ENCODE results near the gene DUSP2. TPM values are rescaled to one million over a fixed set of nuclear protein-coding genes. Genes with fewer than 3 reads are reported as not detected.

The DUSP2 gene
- total RNA-seq, 1 donor = 891 TPM

DNA sequence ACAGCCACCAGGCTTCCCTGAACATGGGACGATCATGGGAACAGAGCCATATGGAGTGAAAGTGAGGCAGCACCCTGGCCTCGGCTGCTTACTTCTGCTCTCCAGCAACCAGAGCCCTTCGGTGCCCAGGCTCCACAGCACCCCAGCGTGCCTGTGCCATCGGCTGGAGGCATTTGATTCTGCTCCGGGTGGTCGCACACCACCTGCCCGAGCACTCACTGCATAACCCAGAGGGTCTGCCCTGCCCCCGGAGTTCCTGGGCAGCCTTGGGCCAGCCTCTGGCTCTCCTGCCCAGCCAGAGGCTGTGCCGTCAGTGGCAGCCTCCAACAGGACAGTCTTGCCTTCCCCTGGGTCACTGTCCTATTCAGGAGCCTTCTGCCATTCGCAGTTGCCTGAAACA is 10.8 kb downstream of the DUSP2 start:
- Histone ChIP-seq H3K27me3 (ENCODE audit: insufficient read depth, low read length) (no peaks in the 10 kb centered on the region), H3K9me3 (ENCODE audit: low read depth, low read length) (no peaks in the 10 kb centered on the region), H3K4me1 (ENCODE audit: insufficient read depth, low read length) (no peaks in the 10 kb centered on the region), H3K4me3 (ENCODE audit: low read length) (no peak overlapping the region)

GRCh38 chr2:96131813-96132745 is 13.2 kb downstream of the DUSP2 start:
- Histone ChIP-seq H3K4me1 (ENCODE audit: insufficient read depth, low read length) (no peaks in the 10 kb centered on the region), H3K27me3 (ENCODE audit: insufficient read depth, low read length) (no peaks in the 10 kb centered on the region), H3K9me3 (ENCODE audit: low read depth, low read length) (no peaks in the 10 kb centered on the region), H3K4me3 (ENCODE audit: low read length) (no peak overlapping the region)

DNA sequence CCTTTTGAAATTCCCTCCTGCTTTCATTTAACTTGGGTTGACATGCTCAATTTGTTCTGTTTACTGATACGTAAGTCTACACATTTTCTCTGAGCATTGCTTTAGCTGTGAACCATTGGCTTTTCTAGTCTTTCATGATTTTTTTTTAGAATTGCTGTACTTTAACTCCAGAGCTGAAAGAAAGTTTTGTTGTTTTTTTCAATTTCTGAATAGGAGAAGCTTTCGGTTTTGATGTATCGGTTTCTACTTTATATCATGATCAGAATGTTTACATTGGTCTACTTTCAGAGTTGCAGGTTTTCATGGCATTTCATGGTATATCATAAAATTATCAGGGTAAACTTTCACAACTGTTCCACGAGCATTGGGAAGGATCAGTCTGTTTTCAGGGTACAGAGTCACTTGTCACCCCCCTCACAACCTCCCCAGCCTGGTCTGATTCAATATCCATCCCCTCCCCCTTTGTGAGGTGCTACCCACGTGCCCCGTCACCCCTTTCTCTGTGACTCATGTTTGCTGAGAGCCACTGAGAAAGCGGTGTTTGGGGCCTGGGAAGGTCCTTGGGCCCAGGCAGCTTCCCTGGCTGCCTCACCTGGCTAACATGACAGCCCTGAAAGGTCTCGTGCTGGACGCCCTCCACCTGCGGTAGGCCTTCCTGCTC is 14.0 kb downstream of the DUSP2 start:
- Histone ChIP-seq H3K4me3 (ENCODE audit: low read length) (no peak overlapping the region), H3K27me3 (ENCODE audit: insufficient read depth, low read length) (no peaks in the 10 kb centered on the region), H3K4me1 (ENCODE audit: insufficient read depth, low read length) (no peaks in the 10 kb centered on the region), H3K9me3 (ENCODE audit: low read depth, low read length) (no peaks in the 10 kb centered on the region)

- no peak overlapping the region for H3K4me3 ChIP-seq (ENCODE audit: low read length)
- H3K9me3 ChIP-seq (ENCODE audit: low read depth, low read length) = no peaks in the 10 kb centered on the region
- H3K27me3 ChIP-seq (ENCODE audit: insufficient read depth, low read length) = no peaks in the 10 kb centered on the region
- no peaks in the 10 kb centered on the region for H3K4me1 ChIP-seq (ENCODE audit: insufficient read depth, low read length)
Measured at GRCh38 chr2:96130483-96130882, 14.8 kb downstream of the DUSP2 start.

DNA sequence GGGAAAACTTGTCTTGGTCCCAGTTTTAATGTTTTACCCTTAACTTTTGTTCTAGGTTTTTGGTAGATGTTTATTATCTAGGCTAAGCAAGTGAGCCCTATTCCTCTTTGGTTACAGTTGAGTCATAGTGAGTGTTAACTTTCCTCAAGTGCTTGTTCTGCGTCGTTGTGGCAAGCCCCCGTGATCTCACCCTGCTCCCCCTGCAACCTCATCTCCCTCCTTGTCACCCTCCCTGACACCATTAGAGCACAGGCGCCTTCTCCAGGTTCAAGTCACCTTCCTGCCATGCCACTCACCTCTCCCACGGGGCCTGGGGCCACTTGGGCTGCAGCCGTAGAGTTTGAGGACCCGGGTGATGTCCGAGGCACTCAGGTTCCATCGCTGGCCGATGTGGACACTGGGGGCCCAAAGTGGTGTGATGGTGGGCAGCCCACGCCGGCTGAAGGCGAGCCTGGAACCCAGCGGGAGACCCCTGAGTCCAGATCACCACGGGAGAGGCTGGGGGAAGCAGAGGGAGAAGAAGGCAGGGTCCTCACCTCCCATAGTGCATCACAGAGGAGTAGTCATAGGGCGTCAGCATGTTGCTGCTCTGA is 15.6 kb downstream of the DUSP2 start:
- H3K27me3 ChIP-seq (ENCODE audit: insufficient read depth, low read length) = no peaks in the 10 kb centered on the region
- no peaks in the 10 kb centered on the region for H3K4me1 ChIP-seq (ENCODE audit: insufficient read depth, low read length)
- no peaks in the 10 kb centered on the region for H3K9me3 ChIP-seq (ENCODE audit: low read depth, low read length)
- H3K4me3 ChIP-seq (ENCODE audit: low read length) = no peak overlapping the region

DNA sequence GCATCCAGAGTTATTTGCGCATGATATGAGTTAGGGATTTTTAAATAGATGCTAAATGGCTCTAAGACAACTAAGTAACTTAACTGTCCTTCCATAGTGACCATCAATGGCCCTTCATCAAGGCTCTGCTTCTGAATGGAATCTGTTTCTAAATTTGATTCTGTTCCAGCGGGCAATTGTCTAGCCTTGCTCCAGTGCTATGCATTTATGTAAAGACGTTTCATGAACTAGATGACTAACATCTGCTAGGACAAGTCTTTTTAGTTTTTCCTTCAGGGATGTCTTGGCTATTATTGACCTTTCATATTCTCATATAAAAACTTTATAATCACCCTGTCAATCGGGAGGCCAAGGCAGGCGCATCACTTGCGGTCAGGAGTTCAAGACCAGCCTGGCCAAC is 16.8 kb downstream of the DUSP2 start:
- no peak overlapping the region for H3K4me3 ChIP-seq (ENCODE audit: low read length)
- H3K4me1 ChIP-seq (ENCODE audit: insufficient read depth, low read length) = no peaks in the 10 kb centered on the region
- no peaks in the 10 kb centered on the region for H3K27me3 ChIP-seq (ENCODE audit: insufficient read depth, low read length)
- no peaks in the 10 kb centered on the region for H3K9me3 ChIP-seq (ENCODE audit: low read depth, low read length)

DNA sequence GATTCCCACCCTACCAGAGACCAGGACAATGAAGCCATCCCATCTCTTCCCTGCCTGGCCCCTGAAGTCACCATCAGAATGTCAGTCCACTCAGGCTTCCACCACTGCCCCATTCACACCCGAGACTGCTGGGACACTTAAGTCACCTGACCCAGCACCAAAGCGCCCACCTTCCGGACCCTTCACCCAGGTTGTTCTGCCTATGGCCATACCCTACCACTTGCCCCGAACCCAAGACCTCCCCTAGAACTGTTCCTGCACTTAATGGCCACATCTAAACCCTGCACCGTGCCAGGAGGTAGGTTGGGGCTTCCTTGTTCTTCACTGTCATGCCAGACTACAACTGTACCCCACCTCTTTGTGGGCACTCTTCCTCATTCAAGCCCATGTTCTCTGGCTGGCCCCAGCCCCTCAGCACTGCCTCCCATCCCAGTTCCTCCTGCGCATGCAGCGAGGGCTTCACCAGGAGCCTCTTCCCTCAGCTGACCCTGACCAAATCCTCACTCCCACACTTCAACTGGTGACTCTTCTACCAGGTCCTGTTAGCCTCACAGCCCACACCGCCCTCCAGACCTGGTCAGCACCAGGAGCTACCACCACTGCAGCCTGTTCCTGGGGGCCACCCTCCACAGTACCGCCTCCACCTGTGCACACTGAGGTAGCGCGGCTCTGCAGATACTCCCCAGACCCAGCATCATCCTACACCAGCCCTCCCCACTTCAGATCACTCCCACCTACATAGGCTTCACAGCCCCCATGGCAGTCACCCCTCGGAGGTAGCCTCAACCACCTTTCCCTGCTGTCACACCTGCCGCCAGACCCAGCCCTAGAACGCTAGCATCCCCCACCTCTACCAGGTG is 20.6 kb downstream of the DUSP2 start:
- H3K27me3 ChIP-seq (ENCODE audit: insufficient read depth, low read length) = no peaks in the 10 kb centered on the region
- H3K9me3 ChIP-seq (ENCODE audit: low read depth, low read length) = no peaks in the 10 kb centered on the region
- no peak overlapping the region for H3K4me3 ChIP-seq (ENCODE audit: low read length)
- no peaks in the 10 kb centered on the region for H3K4me1 ChIP-seq (ENCODE audit: insufficient read depth, low read length)

DNA sequence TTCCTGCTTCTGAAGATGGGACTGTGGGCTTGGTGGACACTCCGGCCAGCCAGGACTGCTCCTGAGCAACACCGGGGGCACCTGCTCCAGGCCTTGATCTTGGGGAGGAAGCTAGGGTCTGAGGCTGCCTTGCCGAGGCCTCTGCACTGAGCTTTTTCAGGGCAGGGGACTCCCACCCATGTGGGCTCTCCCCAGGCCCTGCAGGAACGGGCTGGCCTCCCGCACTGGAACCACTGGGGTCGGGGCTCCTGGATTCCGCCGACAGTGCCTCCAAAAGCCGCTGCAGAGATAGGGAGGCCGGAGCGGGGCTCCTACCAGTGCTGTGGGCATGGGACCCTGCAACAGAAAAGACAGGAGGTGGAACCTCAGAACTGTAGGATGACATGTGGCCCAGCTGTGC is 21.3 kb downstream of the DUSP2 start:
- no peaks in the 10 kb centered on the region for H3K9me3 ChIP-seq (ENCODE audit: low read depth, low read length)
- no peaks in the 10 kb centered on the region for H3K27me3 ChIP-seq (ENCODE audit: insufficient read depth, low read length)
- no peaks in the 10 kb centered on the region for H3K4me1 ChIP-seq (ENCODE audit: insufficient read depth, low read length)
- no peak overlapping the region for H3K4me3 ChIP-seq (ENCODE audit: low read length)

- Histone ChIP-seq H3K27me3 (ENCODE audit: insufficient read depth, low read length) (no peaks in the 10 kb centered on the region), H3K4me1 (ENCODE audit: insufficient read depth, low read length) (no peaks in the 10 kb centered on the region), H3K4me3 (ENCODE audit: low read length) (no peak overlapping the region), H3K9me3 (ENCODE audit: low read depth, low read length) (no peaks in the 10 kb centered on the region)
Measured at GRCh38 chr2:96123290-96123689, 21.9 kb downstream of the DUSP2 start.

DNA sequence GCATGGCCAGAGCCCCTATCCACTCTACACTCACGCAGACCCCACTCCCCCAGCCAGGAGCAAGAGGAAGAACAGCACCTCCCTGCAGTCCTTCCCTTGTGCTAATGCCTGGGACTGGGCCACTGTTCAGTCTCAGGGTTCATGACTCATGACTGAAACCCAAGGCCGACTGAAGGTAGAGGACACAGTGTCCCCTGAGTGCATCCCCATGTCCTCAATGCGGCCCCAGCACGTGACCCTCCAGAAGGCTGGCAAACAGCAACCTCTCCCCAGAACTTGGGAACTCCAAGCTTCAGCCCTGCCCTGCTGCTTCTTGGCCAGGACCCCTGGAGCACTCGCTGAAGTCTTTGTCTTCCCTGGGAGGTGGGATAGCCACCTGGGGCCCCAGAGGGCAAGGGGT is 22.8 kb downstream of the DUSP2 start:
- Histone ChIP-seq H3K4me1 (ENCODE audit: insufficient read depth, low read length) (peaks cover 3% of the 10 kb centered on the region), H3K27me3 (ENCODE audit: insufficient read depth, low read length) (no peaks in the 10 kb centered on the region), H3K4me3 (ENCODE audit: low read length) (no peak overlapping the region), H3K9me3 (ENCODE audit: low read depth, low read length) (no peaks in the 10 kb centered on the region)

DNA sequence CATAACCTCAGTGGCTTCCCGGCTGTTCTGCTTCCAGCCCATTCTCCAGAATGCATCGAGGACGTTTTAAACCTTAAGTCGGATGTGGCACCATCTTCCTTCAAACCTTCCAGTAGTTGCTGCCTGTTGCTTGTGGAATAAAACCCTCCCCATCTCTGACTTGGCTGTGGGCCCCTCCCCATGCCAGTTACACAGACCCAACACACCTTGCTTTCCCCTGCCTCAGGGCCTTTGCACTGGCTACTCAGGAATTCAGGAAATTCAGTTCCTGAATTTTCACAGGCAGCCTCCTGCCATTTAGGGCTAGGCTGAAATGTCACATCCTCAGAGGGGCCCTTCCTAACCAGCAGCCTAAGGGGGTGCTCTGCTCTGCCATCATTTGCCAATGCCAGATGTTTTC is 23.8 kb downstream of the DUSP2 start:
- no peaks in the 10 kb centered on the region for H3K9me3 ChIP-seq (ENCODE audit: low read depth, low read length)
- H3K27me3 ChIP-seq (ENCODE audit: insufficient read depth, low read length) = no peaks in the 10 kb centered on the region

GRCh38 chr2:96120991-96121390 is 24.2 kb downstream of the DUSP2 start:
- H3K9me3 ChIP-seq (ENCODE audit: low read depth, low read length) = no peaks in the 10 kb centered on the region
- H3K4me1 ChIP-seq (ENCODE audit: insufficient read depth, low read length) = peaks cover 11% of the 10 kb centered on the region
- no peaks in the 10 kb centered on the region for H3K27me3 ChIP-seq (ENCODE audit: insufficient read depth, low read length)
- no peak overlapping the region for H3K4me3 ChIP-seq (ENCODE audit: low read length)

More for the DNA sequence above, 23.8 kb downstream of the DUSP2 start:
- no peak overlapping the region for H3K4me3 ChIP-seq (ENCODE audit: low read length)
- H3K4me1 ChIP-seq (ENCODE audit: insufficient read depth, low read length) = peaks cover 7% of the 10 kb centered on the region

- no peaks in the 10 kb centered on the region for H3K27me3 ChIP-seq (ENCODE audit: insufficient read depth, low read length)
- H3K9me3 ChIP-seq (ENCODE audit: low read depth, low read length) = no peaks in the 10 kb centered on the region
- H3K4me3 ChIP-seq (ENCODE audit: low read length) = no peak overlapping the region
- peaks cover 12% of the 10 kb centered on the region for H3K4me1 ChIP-seq (ENCODE audit: insufficient read depth, low read length)
Measured at GRCh38 chr2:96120091-96120720, 25.0 kb downstream of the DUSP2 start.

DNA sequence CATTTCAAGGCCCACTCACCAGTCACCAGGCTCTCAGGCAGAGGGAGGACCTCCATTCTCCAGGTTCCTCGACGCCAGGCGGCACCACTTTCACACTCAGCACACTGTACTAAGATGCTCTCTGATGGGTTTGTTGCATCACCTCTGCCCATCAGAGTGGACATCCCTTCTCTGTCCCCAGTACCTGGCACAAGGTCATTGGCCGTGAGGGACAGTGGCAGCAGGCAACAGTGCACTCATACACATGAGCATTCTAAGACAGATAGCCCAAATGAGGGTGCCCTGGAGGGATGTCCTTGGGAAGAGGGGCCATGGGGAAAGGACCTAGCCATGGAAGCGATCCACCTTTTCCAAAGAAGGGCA is 25.9 kb downstream of the DUSP2 start:
- Histone ChIP-seq H3K4me1 (ENCODE audit: insufficient read depth, low read length) (peaks cover 12% of the 10 kb centered on the region), H3K4me3 (ENCODE audit: low read length) (no peak overlapping the region), H3K27me3 (ENCODE audit: insufficient read depth, low read length) (no peaks in the 10 kb centered on the region), H3K9me3 (ENCODE audit: low read depth, low read length) (no peaks in the 10 kb centered on the region)
